G401 (cell line): Measurements from ENCODE around the gene GDF3. TPM values are rescaled to one million over a fixed set of nuclear protein-coding genes. Genes with fewer than 3 reads are reported as not detected.
A peak's percentile ranks its signal among the peaks of the same experiment; 100 is the strongest.
"Not testable (repeated sequence)": the region's sequence is repeated elsewhere in the genome, so short reads cannot be mapped to it uniquely, and the experiment has no call there.

Experiments used
- DNase-seq: peaks from one replicate; pipeline ENCODE4 v3.0.0-alpha.2; 2015; ENCODE audit warnings: low spot score
- in situ Hi-C: cut with HindIII; loops from 2 replicates; pipeline ENCODE4 v1.10.0; 2016; ENCODE audit warnings: low sequenced_read_pairs, mixed read lengths
- total RNA-seq: library from RNA; depleted of rRNA; stranded (reverse); fragments of >200 nt; shearing (Covaris generic); gene quantifications from 2 replicates; pipeline ENCODE4 v1.2.3, GENCODE V29; 2014; rRNA removed

The GDF3 gene
- total RNA-seq, result not detected in 2 replicates

DNA sequence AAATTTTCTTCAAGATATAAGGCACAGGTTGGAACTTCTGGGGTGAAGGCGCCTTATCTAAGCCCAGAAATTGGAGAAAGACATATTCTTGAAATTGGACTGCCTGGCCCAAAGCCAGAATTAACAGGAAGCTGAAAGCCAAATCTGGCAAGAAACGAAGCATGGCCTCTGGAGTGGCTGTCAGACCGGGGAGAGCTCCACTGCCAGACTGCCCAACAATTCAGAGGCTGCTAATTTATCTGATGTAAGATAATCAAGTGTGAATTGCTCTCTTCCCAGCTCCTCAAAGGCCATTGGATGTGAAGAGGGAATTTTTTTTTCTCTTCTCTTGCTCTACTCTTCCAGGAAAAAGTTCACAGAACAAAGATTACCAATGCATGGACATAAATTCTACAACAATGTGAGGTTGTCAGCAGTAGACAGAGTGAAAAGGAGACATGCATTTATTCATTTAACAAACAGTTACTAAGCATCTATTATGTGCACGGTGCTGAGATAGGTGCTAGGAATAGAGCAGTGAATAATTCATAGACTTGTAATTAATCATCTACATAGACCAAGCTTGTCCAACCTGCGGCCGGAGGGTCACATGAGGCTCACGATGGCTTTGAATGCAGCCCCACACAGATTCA is at the start of gene GDF3:
Gene GDF3 (minus strand): TSS at position 210 of the 632 bp plus-strand sequence. CDS start 47 bp downstream, at position 163.
- in situ Hi-C loops, result no loop called here
- no peak for DNase-seq

GRCh38 chr12:7732993-7733392 is 37.4 kb upstream of the GDF3 start:
- in situ Hi-C loops, result no loop called here

GRCh38 chr12:7731486-7731885 is 35.9 kb upstream of the GDF3 start:
- DNase-seq, result no peak

More at GRCh38 chr12:7732993-7733392, 37.4 kb upstream of the GDF3 start:
- DNase-seq, result no peak

DNA sequence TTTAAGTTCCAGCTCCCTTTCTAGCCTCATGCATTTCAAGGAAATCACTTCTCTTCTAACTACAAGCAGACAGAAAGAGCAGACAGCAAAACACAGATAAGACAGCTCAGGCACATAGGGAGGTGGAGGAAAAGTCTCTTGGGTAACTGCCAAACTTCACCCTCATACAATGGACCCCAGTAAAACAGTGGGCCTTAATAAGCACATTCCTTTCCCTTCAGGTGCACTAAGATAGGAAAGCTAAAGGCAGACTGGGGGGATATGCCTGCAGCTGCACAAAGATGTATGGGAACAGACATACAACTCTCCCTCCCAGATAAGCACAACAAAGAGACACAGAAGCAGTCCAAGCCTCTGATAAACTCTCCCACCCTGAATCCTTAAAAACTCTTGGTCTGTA is 35.4 kb upstream of the GDF3 start:
- DNase-seq, in situ Hi-C loops: not testable (repeated sequence)

More at GRCh38 chr12:7731486-7731885, 35.9 kb upstream of the GDF3 start:
- in situ Hi-C loops, result no loop called here

GRCh38 chr12:7729746-7730145 is 34.2 kb upstream of the GDF3 start:
- DNase-seq, result no peak
- in situ Hi-C loops, result no loop called here

- in situ Hi-C loops, result no loop called here
- DNase-seq, result no peak
Observed at GRCh38 chr12:7723926-7724325, 28.4 kb upstream of the GDF3 start.

DNA sequence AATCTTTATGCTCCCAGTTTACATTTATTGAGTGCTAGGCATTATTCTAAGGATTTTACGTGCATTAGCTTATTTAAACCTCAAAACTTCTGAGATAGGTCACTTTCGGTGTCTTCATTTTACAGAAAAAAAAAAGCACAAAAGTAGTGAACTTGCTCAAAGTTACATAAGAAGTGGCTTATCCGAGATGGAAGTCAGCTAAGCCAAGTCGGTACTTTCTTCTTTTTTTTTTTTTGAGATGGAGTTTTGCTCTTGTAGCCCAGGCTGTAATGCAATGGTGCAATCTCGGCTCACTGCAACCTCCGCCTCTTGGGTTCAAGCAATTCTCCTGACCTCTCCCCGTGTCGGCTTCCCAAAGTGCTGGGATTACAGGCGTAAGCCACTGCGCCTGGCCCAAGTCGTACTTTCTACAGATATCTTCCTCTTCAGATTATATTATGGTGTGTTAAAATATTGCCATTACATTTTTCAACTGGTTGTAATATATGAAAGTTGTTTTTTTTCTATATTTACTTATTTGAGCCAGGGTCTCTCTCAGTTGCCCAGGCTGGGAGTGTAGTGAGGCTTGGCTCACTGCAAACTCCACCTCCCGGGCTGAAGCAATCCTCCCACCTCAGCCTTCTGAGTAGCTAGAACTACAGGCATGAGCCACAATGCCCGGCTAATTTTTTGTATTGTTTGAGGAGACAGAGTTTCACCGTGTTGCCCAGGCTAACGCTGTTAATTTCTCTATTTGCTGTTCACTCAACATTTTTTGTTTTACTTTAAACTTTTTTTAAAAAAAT is 24.6 kb upstream of the GDF3 start:
- DNase-seq, result no peak
- in situ Hi-C loops, result no loop called here

DNA sequence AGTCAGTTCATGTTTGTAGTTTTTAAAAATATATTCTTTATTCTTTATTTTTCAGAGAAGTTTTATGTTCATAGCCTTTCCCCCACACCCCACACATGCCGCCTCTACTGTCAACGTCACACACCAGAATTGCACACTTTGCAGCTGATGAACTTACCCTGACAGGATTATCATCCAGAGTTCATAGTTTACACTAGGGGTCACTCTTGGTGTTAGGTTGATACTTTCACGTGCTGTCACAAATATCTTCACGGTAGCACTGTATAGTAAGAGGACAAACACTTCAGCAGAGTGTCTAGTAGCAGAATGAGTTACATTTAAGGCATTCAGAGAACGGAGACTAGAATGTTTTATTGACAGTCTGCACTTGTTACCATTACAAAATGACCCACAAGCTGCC is 20.8 kb upstream of the GDF3 start:
- peak; percentile 4 for DNase-seq
- in situ Hi-C loops, result no loop called here

DNA sequence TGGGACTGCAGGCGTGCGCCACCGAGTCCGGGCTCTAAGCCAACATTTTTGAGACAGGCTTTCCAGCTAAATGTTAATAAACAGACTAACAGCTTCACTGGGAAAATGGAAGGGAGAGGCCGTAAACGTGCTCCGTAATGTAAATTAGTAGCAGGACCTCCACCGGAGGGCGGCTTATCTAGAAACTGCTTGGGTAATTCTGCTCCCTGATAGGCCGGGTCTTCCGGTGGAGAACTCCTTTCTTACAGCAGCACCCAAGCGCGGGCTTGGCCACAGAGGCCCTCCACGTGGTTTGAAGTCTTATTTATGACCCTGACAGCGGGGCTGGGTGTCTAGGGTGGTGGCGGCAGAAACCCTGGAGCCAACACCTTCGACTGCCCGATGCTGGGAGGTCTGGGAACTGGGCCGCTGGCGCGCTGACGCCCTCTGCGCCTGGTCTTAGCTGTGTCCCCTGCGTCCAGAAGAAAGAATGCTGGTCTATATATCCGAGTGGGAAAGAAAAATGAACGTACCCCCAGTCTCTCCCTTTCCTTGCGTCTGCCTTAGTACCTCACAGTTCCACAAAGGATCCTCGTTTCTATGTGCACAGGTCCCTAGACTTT is 17.4 kb upstream of the GDF3 start:
- DNase-seq, result no peak
- in situ Hi-C loops, result no loop called here

DNA sequence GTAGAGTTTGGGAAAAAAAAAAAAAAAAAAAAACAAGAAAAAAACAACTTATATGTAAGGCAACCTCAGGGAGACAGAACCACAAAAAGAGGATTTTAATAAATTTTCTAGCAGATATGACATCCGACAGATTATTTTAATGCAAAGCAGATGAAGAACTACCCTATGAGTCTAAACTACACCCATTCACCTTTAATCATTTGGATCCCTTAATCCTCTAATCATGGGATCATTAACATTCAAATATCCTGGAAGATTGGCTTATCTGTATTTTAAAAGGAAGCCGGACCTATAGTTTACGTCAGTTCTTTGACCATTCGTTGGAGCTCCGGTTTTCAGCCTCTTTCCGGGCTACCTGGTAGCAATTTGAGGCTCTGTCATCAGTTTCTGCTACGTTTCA is 15.6 kb upstream of the GDF3 start, which contains the start of gene DPPA3:
Gene DPPA3 (plus strand): TSS at position 301 of the 400 bp plus-strand sequence. CDS start 138 bp downstream, outside the sequence.
- DNase-seq, result no peak
- in situ Hi-C loops, result no loop called here

DNA sequence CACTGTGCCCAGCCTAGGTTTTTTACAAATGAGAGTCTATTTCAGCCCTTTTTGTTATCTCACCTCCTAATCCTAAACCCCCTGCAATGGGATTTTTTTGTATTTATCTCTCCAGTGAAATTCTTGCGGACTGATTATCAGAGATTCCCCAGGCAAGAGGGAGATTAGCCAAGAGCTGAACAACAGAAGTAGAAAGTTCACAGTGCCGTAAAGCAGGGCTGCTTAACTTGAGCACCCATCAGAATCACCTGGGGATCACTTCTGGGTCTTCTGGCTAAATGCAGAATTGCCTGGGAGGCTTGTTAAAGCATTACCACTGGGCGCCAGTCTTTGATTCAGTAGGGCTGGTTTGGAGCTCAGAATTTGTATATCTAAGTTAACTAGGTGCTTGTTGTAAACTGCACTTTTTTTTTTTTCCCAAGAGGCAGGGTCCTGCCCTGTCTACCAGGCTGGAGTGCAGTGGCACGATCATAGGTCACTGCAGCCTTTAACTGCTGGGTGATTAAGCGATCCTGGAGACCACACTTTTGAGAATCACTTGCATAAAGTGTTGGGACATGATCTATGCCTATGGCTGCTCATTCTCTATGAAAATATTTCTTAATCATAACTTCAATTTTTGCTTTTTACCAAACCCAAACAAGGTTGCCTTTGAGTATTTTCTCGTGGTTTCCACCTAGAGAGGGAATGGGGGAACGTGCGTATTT is 14.5 kb upstream of the GDF3 start:
- in situ Hi-C loops, result no loop called here
- no peak for DNase-seq

DNA sequence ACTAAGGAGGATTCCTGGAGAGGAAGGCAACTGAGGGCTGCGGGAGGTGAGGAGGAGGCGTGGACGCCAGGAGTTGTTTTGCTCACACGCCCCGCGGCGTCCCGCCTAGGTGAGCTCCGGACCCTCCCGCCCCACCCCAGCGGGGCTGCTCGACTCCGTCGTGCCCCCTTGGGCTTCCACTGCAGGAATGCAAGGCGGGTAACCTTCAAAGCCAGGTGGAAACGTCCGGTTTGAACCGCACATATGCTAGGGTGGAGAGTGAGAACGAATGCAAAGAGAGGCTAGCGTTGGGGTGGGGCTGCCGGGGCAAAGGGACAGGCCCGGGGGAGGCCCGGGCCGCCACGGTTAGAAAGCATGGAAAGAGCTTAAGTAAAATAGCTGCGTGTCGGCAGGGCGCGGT is 10.3 kb upstream of the GDF3 start:
- in situ Hi-C loops, result no loop called here
- DNase-seq, result no peak

- no peak for DNase-seq
- in situ Hi-C loops, result no loop called here
Observed at GRCh38 chr12:7695237-7695560, 376 bp downstream of the GDF3 start.

DNA sequence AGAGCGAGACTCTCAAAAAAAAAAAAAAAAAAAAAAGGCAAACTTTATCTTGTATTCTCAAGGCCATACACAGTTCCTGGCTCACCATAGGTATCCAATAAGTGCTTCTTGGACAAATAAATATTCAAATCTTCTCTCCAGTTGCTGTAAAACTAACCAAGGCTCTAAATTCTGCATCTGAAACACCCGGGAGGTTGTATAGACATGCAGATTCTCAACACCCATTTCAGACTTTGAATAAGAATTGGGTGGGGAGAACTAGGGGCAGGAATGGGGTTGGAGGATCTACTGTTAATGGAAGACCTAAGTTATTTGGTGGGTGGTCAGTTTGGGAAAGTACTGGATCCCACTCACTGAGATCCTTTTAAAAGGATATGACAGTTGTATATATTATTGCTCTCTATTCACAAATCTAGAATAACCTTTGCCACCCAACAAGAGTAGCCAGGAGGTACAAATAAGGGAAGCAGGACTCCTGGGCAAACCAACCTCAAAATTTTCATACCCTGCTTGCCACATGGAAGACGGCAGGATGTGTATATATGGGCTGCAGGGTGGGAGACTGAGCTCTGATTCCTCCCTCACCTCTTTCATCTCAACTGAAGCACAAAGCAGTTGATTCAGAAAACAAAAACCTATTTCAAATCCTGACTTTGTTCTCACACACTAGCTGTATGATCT is 879 bp downstream of the GDF3 start:
- no peak for DNase-seq
- in situ Hi-C loops, result no loop called here

DNA sequence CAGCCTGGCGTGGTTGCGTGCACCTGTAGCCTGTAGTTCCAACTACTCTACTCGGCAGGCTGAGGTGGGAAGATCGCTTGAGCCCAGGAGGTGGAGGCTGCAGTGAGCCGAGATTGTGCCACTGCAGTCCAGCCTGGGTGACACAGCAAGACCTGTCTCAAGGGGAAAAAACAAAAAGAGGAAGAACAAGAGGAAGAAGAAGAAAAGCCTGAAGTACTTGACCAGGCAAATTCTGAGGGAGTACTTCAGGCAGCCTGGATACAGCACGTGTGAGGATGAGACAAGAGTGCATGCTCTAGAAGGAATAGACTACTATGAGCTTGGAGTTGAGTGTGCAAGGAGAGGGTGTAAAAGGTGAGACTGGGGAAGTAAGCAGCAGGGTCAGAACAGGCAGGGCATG is 1.8 kb downstream of the GDF3 start:
- DNase-seq, result no peak
- in situ Hi-C loops, result no loop called here

- in situ Hi-C loops, result no loop called here
Observed at GRCh38 chr12:7681535-7681934, 14.0 kb downstream of the GDF3 start.

DNA sequence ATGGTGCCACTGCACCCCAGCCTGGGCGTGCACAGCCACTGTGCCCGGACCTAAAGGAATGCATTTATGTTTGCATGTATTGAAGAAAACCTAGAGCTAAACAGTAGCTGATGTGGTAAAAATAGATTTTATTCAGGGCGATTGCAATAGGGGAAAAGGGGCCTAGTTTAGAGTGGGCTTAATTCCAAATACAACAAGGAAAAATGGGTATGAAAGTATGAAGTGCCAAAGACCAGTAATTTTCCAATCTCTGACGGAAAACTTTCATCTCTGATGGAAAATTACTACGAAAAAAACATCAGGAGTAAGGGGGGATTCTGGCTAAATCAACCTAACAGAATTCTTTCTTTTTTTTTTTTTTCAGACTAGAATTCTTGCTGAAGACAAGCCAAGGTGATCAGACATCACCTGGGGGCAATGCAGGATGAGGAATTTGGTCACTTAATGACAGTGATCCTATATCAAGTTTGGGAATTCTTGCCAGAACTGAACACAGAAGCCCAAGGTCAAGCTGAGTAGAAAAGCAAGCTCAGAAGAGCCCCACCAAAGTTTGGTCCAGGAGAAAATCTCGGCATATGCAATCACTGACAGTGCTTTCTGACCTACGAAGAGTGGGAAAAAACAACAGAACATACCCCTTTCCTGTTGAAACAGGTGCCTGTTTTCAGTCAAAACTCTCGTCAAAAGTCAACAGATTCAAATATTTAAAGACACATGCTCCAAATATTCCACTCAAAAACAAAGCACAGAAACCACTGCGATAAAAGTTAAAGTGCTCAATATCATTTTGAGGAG is 16.1 kb downstream of the GDF3 start:
- in situ Hi-C loops, result no loop called here
- DNase-seq, result no peak

More at GRCh38 chr12:7681535-7681934, 14.0 kb downstream of the GDF3 start:
- DNase-seq, result no peak

DNA sequence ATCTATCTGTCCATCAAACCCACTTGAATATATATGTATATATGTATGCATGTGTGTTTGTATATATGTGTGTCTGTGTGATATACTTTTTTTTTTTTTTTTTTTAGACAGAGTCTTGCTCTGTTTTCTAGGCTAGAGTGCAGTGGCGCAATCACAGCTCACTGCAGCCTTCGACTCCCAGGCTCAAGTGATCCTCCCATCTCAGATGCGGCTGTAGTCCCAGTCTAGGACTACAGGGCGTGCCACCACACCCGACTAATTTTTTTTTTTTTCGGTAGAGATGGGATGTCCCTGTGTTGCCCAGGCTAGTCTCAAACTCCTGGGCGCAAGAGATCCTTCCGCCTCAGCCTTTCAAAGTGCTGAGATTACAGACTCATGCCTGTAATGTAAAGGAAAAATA is 16.8 kb downstream of the GDF3 start:
- DNase-seq, result no peak
- in situ Hi-C loops, result no loop called here
